Neuron (in vitro differentiated cells): ENCODE measurements around the gene TMEM51.
"Not testable (repeated sequence)": the region's sequence is repeated elsewhere in the genome, so short reads cannot be mapped to it uniquely, and the experiment has no call there.

Experiments used
- H2AFZ ChIP-seq: one replicate; pipeline ENCODE4 v1.6.1; 2013; ENCODE audit warnings: low read depth, mild to moderate bottlenecking, inconsistent platforms, low read length, moderate library complexity
- H3K27me3 ChIP-seq: one replicate; pipeline ENCODE4 v1.6.1; 2013; ENCODE audit warnings: low read length; ENCODE audit not compliant: insufficient read depth
- H3K36me3 ChIP-seq: one replicate; pipeline ENCODE4 v1.6.1; 2013; ENCODE audit warnings: low read length; ENCODE audit not compliant: insufficient read depth
- H3K4me1 ChIP-seq: one replicate; pipeline ENCODE4 v1.6.1; 2013; ENCODE audit warnings: low read length; ENCODE audit not compliant: insufficient read depth
- H3K4me3 ChIP-seq: 2 replicates; pipeline ENCODE4 v1.5.1; 2013; ENCODE audit warnings: mild to moderate bottlenecking, low read length, moderate library complexity
- H3K9me3 ChIP-seq: one replicate; pipeline ENCODE4 v1.6.1; 2013; ENCODE audit warnings: low read length

The TMEM51 gene

DNA sequence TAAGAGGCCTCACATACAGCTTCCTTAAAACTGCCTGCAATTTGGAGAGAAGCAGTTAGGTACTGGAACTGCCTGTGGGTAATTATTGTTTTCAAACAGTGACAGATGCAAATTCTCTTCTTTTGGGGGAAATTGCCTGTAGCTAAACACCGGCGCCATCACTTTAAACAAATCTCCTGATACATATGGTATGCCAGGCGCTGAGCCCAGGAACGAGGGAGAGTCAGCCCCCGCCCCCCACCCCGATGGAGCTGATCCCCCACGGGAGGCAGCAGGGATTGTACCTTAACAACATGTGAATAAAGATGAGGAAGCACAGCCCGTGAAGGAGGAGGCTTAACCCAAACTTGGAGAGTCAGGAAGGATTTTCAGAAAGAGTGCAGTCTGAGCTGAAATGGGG, 7.1 kb downstream of the TMEM51 start:
- H3K4me3 ChIP-seq = no peak overlapping the region
- H3K27me3 ChIP-seq = no peaks in the 10 kb centered on the region
- H2AFZ ChIP-seq = no peak overlapping the region
- no peaks in the 10 kb centered on the region for H3K36me3 ChIP-seq
- H3K4me1 ChIP-seq = no peaks in the 10 kb centered on the region
- H3K9me3 ChIP-seq = no peaks in the 10 kb centered on the region

GRCh38 chr1:15167386-15167785, 13.8 kb downstream of the TMEM51 start:
- Histone ChIP-seq H3K9me3 (no peaks in the 10 kb centered on the region), H3K4me3 (no peak overlapping the region), H3K4me1 (no peaks in the 10 kb centered on the region), H3K27me3 (no peaks in the 10 kb centered on the region), H2AFZ (no peak overlapping the region), H3K36me3 (no peaks in the 10 kb centered on the region)

GRCh38 chr1:15168479-15168878, 14.9 kb downstream of the TMEM51 start:
- Histone ChIP-seq H3K4me1 (no peaks in the 10 kb centered on the region), H2AFZ (no peak overlapping the region), H3K9me3 (no peaks in the 10 kb centered on the region), H3K36me3 (no peaks in the 10 kb centered on the region), H3K4me3 (no peak overlapping the region), H3K27me3 (no peaks in the 10 kb centered on the region)

DNA sequence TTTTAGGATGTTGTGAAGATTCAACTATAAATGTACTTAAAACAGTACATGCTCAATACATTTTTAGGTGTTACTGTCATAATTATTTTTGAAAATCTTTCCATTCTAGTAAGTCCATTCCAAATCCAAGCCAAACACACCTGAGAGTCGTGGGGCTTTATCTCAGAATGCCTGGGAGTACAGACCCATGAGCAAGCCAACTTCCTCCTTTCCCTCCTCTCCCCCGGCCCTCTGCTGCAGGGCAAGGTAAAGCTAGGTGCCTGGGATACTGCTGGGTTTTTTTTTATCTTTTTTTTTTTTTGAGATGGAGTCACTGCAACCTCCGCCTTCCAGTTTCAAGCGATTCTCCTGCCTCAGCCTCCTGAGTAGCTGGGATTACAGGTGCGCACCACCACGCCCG, 16.5 kb downstream of the TMEM51 start:
- Histone ChIP-seq H3K36me3 (no peaks in the 10 kb centered on the region), H3K4me1 (no peaks in the 10 kb centered on the region), H3K4me3 (no peak overlapping the region), H3K27me3 (no peaks in the 10 kb centered on the region), H3K9me3 (no peaks in the 10 kb centered on the region), H2AFZ (no peak overlapping the region)

- Histone ChIP-seq H2AFZ (no peak overlapping the region), H3K4me3 (no peak overlapping the region), H3K4me1 (no peaks in the 10 kb centered on the region), H3K9me3 (no peaks in the 10 kb centered on the region), H3K27me3 (no peaks in the 10 kb centered on the region), H3K36me3 (no peaks in the 10 kb centered on the region)
Measured at GRCh38 chr1:15171271-15171908, 17.8 kb downstream of the TMEM51 start.

- H3K4me1 ChIP-seq = no peaks in the 10 kb centered on the region
- H3K36me3 ChIP-seq = no peaks in the 10 kb centered on the region
- H2AFZ ChIP-seq = no peak overlapping the region
- H3K4me3 ChIP-seq = no peak overlapping the region
- no peaks in the 10 kb centered on the region for H3K9me3 ChIP-seq
- H3K27me3 ChIP-seq = no peaks in the 10 kb centered on the region
Measured at GRCh38 chr1:15172405-15173259, 19.1 kb downstream of the TMEM51 start.

DNA sequence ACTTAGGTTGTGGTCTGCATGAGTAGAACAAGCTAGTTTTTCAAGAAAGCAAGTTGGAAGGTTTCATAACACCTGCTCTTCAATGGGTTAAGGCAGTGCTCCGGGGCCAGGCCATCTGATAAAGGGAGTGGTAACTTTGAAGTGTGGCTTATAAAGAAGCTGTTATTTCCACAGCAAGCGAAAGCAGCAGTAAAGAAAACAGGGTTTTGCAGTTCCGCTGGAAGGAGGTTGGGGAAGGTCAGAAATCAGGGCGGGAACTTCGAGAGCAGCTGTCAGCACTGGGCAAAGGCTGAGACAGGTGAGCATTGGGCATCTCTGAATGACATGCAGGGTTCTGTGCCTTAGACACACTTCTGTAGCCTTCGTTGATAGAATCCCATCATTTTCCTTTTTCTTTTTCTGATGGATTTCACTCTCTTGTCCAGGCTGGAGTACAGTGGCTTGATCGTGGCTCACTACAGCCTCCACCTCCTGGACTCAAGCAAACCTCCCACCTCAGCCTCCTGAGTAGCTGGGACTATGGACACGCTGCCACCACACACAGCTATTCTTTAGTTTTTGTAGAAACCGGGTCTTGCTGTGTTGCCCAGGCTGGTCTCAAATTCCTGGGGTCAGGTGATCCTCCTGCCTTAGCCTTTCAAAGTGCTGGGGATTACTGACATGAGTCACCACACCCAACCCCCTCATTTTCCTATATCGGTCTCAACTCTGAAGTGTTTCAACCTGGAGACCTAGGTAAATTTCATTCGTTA, 20.5 kb downstream of the TMEM51 start:
- Histone ChIP-seq H3K27me3 (no peaks in the 10 kb centered on the region), H3K36me3 (no peaks in the 10 kb centered on the region), H3K9me3 (no peaks in the 10 kb centered on the region), H2AFZ (no peak overlapping the region), H3K4me1 (no peaks in the 10 kb centered on the region), H3K4me3 (no peak overlapping the region)

DNA sequence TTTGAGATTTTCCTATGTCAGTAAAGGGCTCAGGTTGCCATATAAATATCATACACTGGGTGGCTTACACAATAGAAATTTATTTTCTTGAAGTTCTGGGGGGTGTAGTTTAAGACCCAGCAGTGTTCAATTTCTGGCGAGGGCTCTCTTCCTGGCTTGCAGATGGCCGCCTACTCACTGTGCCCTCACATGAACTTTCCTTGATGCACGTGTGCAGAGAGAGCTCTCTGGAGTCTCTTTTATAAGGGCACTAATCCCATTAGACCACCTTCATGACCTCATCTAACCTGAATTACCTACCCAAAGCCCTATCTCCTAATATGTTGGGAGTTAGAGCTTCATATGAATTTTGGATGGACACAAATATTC, 21.1 kb downstream of the TMEM51 start:
- no peaks in the 10 kb centered on the region for H3K9me3 ChIP-seq
- H3K4me3 ChIP-seq = no peak overlapping the region
- H3K27me3 ChIP-seq = no peaks in the 10 kb centered on the region
- H3K4me1 ChIP-seq = no peaks in the 10 kb centered on the region
- no peaks in the 10 kb centered on the region for H3K36me3 ChIP-seq
- H2AFZ ChIP-seq = no peak overlapping the region

DNA sequence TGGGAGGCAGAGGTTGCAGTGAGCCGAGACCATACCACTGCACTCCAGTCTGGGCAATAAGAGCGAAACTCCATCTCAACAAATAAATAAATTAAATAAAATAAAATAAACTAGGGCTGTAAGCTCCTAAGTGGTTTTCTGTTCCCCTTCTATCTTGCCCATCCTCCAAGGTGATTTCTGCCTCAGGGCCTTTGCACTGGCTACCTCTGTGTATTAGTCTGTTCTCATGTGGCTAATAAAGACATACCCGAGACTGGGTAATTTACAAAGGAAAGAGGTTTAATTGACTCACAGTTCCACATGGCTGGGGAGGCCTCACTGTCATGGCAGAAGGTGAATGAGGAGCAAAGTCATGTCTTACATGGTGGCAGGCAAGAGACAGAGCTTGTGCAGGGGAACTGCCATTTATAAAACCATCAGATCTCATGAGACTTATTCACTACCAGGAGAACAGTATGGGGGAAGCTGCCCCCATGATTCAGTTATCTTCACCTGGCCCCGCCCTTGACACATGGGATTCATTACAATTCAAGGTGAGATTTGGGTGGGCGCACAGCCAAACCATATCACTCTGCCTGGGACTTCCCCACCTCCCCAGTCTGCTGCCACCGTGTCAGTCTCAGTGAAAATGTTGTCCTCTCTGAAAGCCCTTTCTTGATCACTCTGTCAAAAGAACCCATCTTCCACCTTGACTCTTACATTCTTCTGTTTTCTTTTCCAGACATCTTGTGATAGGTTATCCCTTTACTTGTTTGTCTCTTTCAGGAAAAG, 22.0 kb downstream of the TMEM51 start:
- H3K4me3 ChIP-seq, H3K9me3 ChIP-seq, H3K4me1 ChIP-seq, H3K36me3 ChIP-seq, H2AFZ ChIP-seq, H3K27me3 ChIP-seq: not testable (repeated sequence)

DNA sequence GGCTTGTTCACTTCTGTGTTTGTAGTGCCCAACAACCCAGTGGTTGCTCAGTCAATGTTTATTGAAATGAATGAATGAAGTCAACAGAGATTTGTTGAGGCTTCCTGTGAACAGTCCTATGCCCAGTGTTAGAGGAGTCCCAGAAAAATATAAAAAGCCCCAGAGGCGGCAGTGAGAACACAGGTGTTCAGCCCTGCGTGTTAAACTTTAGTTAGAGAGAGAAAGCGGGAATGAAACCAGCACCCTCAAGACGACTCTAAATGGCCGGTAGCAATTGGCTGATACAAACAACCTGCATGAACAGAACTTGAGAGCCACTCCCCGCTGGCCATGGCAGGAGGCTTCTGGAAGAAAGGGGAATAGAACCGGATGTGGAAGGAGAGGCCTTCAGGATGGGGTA, 22.6 kb downstream of the TMEM51 start:
- Histone ChIP-seq H3K4me1 (no peaks in the 10 kb centered on the region), H3K4me3 (no peak overlapping the region), H3K27me3 (no peaks in the 10 kb centered on the region), H3K9me3 (no peaks in the 10 kb centered on the region), H2AFZ (no peak overlapping the region), H3K36me3 (no peaks in the 10 kb centered on the region)

- H3K36me3 ChIP-seq = no peaks in the 10 kb centered on the region
- H3K4me1 ChIP-seq = no peaks in the 10 kb centered on the region
- H2AFZ ChIP-seq = no peak overlapping the region
- H3K27me3 ChIP-seq = no peaks in the 10 kb centered on the region
- no peak overlapping the region for H3K4me3 ChIP-seq
- no peaks in the 10 kb centered on the region for H3K9me3 ChIP-seq
Measured at GRCh38 chr1:15176898-15177665, 23.5 kb downstream of the TMEM51 start.

DNA sequence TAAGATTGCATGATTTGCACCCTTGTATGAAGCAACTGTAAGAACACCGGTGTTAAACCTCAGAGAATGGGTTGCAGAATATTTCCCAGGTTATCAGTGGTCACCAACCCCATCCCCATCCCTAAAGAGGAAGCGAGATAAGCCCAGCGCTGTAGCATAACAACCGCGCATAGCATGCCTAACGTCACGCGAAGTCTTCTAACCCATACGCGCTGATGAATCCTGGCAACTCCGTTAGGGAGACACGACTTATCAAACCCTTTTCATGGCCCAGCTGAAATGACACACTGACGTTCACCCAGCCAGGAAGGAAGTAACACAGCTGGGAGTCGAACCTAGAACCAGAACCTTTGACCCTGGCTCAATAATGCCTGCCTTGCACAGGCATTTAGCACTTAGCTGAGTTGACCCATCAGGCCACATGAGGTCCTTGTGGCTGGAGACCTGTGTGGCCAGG, 24.2 kb downstream of the TMEM51 start:
- Histone ChIP-seq H3K36me3 (no peaks in the 10 kb centered on the region), H3K4me3 (no peak overlapping the region)

More for the DNA sequence above, 24.2 kb downstream of the TMEM51 start:
- Histone ChIP-seq H3K9me3 (no peaks in the 10 kb centered on the region), H3K4me1 (no peaks in the 10 kb centered on the region), H3K27me3 (no peaks in the 10 kb centered on the region), H2AFZ (no peak overlapping the region)
